ENCODE measurements around the gene WLS.

DNA sequence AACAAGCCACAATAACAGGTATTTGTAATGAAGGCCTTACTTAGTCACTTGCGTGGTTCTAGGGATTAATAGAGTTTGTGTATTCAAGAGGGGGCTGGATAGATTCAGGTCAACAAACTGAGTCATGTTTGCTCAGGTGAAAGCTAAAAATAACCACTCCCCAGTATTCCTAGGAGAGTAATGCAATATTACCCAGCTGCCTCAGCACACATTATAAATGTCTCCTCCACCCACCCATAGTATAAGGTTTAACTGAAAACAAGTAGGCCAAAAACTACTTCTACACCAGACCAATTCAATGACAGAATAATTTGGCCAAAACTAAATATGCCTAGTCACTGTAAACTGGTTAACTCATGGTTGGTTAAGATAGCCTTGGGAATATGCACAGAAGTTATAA, 34.4 kb downstream of the WLS start:
- no peak for TF ChIP-seq POLR2A (IDR thresholded peaks at IDR 0.05)
- TF ChIP-seq, protein P1, sequence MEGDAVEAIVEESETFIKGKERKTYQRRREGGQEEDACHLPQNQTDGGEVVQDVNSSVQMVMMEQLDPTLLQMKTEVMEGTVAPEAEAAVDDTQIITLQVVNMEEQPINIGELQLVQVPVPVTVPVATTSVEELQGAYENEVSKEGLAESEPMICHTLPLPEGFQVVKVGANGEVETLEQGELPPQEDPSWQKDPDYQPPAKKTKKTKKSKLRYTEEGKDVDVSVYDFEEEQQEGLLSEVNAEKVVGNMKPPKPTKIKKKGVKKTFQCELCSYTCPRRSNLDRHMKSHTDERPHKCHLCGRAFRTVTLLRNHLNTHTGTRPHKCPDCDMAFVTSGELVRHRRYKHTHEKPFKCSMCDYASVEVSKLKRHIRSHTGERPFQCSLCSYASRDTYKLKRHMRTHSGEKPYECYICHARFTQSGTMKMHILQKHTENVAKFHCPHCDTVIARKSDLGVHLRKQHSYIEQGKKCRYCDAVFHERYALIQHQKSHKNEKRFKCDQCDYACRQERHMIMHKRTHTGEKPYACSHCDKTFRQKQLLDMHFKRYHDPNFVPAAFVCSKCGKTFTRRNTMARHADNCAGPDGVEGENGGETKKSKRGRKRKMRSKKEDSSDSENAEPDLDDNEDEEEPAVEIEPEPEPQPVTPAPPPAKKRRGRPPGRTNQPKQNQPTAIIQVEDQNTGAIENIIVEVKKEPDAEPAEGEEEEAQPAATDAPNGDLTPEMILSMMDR (IDR thresholded peaks at IDR 0.05): no peak
